Testis (tissue), 3 donors: ENCODE results near the gene TNS1. TPM values are rescaled to one million over a fixed set of nuclear protein-coding genes. Genes with fewer than 3 reads are reported as not detected.

Source experiments
- DNase-seq: peaks from one replicate; pipeline ENCODE4 v3.0.0-alpha.2; 2019
- H3K27ac ChIP-seq, 2 donors: fragments of 200-600 bp; sonication (generic); one replicate each; pipeline ENCODE4 v1.5.1; 2019
- H3K27me3 ChIP-seq: fragments of 200-600 bp; sonication (generic); one replicate; pipeline ENCODE4 v1.5.1; 2019
- H3K36me3 ChIP-seq: fragments of 200-600 bp; sonication (generic); one replicate; pipeline ENCODE4 v1.5.1; 2017; ENCODE audit warnings: low read depth; ENCODE audit errors: missing control alignments
- H3K4me1 ChIP-seq: fragments of 200-600 bp; sonication (generic); one replicate; pipeline ENCODE4 v1.5.1; 2019
- H3K4me3 ChIP-seq, 2 donors: fragments of 200-600 bp; sonication (generic); one replicate each; pipeline ENCODE4 v1.5.1; 2017 to 2019
- H3K9me3 ChIP-seq: fragments of 200-600 bp; sonication (generic); one replicate; pipeline ENCODE4 v1.5.1; 2017
- POLR2A ChIP-seq: fragments of 450-650 bp; IDR thresholded peaks from one replicate; pipeline ENCODE4 v1.6.1; 2017; ENCODE audit warnings: antibody characterized with exemption, mild to moderate bottlenecking, moderate library complexity
- WGBS, 2 donors: methylation state at CpG; one replicate each; pipeline ENCODE4 v1.1.5; 2018; 5-methylcytosine and 5-hydroxymethylcytosine counted together
- intact Hi-C: fragments of 100-400 bp; cut with DNase I; formaldehyde crosslinking; loops from one replicate; pipeline ENCODE4 v1.15.1; 2023; ENCODE audit warnings: low total_unique reads
- polyA plus RNA-seq: library from polyadenylated mRNA; stranded (reverse); fragments of 350-450 nt; fragmentation: Illumina TruSeq; extraction: RNeasy Lipid Tissue Mini Kit (QIAGEN cat#74804); gene quantifications from one replicate; pipeline ENCODE4 v1.2.3, GENCODE V29; 2014; ENCODE audit warnings: low read depth, low replicate concordance; ENCODE audit not compliant: insufficient read depth
- total RNA-seq, 2 donors: library from RNA; depleted of rRNA; stranded (reverse); fragments of >200 nt; gene quantifications; one replicate each; pipeline ENCODE4 v1.2.3, GENCODE V29; 2016
- TF ChIP-seq, protein P1 (sequence below), 3 experiments: fragments of 450-650 bp in 2 of 3; fragments of 200-600 bp in 1 of 3; sonication (generic) in 1 of 3; IDR thresholded peaks; one replicate each; pipeline ENCODE4 v1.5.1; 2016 to 2019; ENCODE audit warnings: antibody characterized with exemption in 3 of 3, mild to moderate bottlenecking in 2 of 3, moderate library complexity in 1 of 3

The TNS1 gene
- total and polyA plus RNA-seq, 3 donors from 2014 or later = 75.9 to 256 (median 227) TPM

DNA sequence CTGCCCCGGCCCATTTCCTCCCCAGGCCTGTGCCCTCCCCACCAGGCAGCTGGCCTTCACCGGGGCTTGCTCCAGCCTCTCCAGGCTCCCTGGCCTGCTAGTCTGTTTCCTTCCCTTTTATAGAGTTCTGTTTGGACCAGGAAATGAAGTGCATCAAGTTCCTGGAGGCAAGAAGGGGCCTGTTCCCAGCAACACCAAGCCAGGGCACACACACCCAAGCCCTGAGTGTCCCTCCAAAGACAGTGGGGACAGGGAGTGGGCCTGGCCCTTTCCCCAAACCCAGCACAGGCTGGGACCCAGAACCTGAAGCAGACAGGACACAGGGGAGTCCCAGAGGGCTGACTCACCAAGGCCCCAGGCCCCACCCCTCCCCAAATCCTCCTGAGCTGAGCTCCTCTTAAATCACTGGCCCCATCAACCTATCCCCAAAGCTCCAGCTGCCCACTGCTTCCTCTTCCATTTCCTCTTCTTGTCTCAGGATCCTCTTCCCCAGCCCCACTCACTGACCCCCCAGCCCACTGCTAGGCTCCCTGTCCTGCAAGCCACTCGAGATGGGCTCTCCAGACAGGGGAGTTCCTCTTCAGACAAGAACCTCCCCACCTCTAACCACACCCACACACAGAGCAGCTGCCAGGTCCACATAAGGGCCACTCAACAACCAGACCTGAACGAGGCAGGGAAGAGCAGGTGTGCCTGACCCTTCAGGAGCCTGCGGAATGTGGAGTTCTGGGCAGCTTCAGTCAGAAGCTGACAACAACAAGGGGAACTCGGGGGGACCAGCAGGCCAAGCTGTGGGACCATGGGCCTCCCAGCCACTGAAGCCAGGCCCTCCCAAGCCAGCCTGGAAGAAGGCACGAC is 74.2 kb downstream of the TNS1 start:
- 16 to 37% methylated on average over 2 to 7 of the region's 7 CpGs for WGBS, 2 donors
- intact Hi-C loops = no loop called here
- H3K27me3 ChIP-seq = no peaks in the 10 kb centered on the region
- peak overlapping the region; percentile 77 to 82 for H3K27ac ChIP-seq
- no peaks in the 10 kb centered on the region for H3K36me3 ChIP-seq
- no peak for DNase-seq
- no peak overlapping the region for H3K4me3 ChIP-seq
- peaks cover 72% of the 10 kb centered on the region for H3K4me1 ChIP-seq
- H3K9me3 ChIP-seq = no peaks in the 10 kb centered on the region
- TF ChIP-seq, protein P1, sequence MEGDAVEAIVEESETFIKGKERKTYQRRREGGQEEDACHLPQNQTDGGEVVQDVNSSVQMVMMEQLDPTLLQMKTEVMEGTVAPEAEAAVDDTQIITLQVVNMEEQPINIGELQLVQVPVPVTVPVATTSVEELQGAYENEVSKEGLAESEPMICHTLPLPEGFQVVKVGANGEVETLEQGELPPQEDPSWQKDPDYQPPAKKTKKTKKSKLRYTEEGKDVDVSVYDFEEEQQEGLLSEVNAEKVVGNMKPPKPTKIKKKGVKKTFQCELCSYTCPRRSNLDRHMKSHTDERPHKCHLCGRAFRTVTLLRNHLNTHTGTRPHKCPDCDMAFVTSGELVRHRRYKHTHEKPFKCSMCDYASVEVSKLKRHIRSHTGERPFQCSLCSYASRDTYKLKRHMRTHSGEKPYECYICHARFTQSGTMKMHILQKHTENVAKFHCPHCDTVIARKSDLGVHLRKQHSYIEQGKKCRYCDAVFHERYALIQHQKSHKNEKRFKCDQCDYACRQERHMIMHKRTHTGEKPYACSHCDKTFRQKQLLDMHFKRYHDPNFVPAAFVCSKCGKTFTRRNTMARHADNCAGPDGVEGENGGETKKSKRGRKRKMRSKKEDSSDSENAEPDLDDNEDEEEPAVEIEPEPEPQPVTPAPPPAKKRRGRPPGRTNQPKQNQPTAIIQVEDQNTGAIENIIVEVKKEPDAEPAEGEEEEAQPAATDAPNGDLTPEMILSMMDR (IDR thresholded peaks at IDR 0.05) = no peak
- no peak for TF ChIP-seq POLR2A

DNA sequence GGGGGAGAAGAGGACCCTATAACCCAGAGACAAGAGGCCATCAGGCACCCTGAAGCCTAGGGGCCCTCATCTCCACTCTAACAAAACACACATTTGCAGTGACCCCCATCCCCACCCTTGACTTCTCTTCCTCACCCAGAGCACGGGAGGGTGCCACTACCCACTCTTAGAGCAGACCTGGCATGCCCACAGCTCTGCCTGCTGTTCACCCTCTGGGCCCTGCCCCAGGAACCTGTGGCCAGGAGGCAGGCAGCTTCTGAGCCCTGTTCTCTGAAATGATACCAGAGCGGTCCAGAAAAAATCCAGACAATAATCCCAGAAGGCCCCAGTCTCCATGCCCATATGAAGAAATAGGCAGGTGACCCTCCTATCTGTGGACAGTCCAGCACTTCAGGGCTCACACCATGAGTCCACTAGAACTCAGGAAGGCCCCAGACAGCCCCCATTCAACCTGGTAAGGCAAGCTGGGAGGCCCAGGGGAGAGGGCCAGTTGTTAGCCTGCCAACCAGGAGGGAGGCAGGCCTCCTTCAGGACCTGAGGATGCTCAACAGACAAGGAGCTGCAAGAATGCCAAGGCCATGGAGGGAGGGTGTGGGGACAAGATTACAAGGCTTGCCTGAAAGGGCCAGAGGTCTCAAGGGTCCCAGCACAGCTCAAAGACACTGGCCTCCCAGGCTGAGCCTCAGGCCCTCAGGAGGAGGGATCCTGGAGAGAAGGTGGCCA is 75.0 kb downstream of the TNS1 start:
- 57 to 72% methylated on average over 1 to 2 of the region's 2 CpGs for WGBS, 2 donors
- H3K9me3 ChIP-seq = no peaks in the 10 kb centered on the region
- H3K27me3 ChIP-seq = no peaks in the 10 kb centered on the region
- no peak overlapping the region for H3K4me3 ChIP-seq
- peaks cover 75% of the 10 kb centered on the region for H3K4me1 ChIP-seq
- intact Hi-C loops = no loop called here
- TF ChIP-seq, protein P1 (IDR thresholded peaks at IDR 0.05) = no peak
- TF ChIP-seq POLR2A = no peak
- peak overlapping the region in 1 of 2 donors; percentile 82 for H3K27ac ChIP-seq
- no peaks in the 10 kb centered on the region for H3K36me3 ChIP-seq
- no peak for DNase-seq

DNA sequence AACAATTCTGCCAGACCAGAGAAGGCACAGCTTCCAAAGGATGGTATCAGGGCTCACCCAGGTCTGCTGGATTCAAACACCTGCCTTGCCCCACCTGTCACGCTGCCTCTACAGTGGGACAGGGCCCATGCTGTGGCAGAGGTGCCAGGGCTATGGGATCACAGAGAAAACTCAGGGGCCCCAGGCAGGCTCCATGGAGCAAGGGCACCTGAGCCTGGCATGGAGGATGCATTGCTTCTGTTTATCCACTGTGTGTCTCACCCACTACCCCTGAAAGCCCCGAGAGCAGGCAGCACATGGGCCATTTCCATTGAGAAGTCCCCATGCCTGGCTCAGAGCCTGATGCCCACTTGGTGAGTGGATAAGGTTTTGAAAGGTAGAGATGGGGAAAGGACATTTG is 76.0 kb downstream of the TNS1 start:
- Histone ChIP-seq H3K27ac (peak overlapping the region in 1 of 2 donors; percentile 82), H3K36me3 (no peaks in the 10 kb centered on the region), H3K4me3 (no peak overlapping the region), H3K4me1 (peaks cover 74% of the 10 kb centered on the region), H3K27me3 (no peaks in the 10 kb centered on the region), H3K9me3 (no peaks in the 10 kb centered on the region)
- no peak for DNase-seq
- intact Hi-C loops = no loop called here
- TF ChIP-seq, protein P1 (IDR thresholded peaks at IDR 0.05) = no peak
- no peak for TF ChIP-seq POLR2A
- 83 to 85% methylated on average over 2 of the region's 2 CpGs for WGBS, 2 donors

DNA sequence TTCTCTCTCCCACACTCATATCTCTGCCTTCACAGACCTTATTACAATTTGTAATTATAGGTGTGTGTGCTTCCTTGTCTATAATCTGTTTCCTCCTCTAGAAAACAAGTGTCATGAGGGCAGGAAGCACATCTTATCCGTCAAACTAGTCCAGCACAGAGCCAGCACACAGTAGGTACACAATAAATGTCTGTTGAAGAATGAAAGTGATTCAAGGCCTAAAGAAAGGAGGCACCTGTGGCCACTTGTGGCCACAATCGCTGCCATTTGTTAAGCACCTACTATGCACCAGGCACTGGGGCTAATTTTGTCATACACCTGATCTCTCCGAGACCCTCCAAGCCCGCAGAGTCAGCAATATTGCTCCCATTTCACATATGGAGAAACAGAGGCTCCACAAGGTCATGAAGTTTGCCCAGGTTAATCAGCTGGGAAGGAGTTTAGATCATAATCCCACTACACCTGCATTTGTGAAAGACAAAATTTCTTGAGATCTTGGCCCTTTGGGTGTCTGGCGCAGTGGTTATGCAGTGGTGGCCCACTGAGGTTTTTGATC is 78.4 kb downstream of the TNS1 start:
- Histone ChIP-seq H3K27me3 (no peaks in the 10 kb centered on the region), H3K4me1 (peaks cover 73% of the 10 kb centered on the region), H3K9me3 (no peaks in the 10 kb centered on the region), H3K4me3 (no peak overlapping the region), H3K27ac (peak overlapping the region; percentile 33 to 82), H3K36me3 (no peaks in the 10 kb centered on the region)
- DNase-seq = no peak
- whole genome bisulfite sequencing, 2 donors = 74 to 81% methylated on average over 5 of the region's 5 CpGs
- TF ChIP-seq, protein P1 (IDR thresholded peaks at IDR 0.05) = no peak
- TF ChIP-seq POLR2A = no peak
- intact Hi-C loops = no loop called here
